ENCODE measurements around the gene PRDM7. TPM values are rescaled to one million over a fixed set of nuclear protein-coding genes. Genes with fewer than 3 reads are reported as not detected.
"Not testable (repeated sequence)": the region's sequence is repeated elsewhere in the genome, so short reads cannot be mapped to it uniquely, and the experiment has no call there.

The PRDM7 gene
- total RNA-seq, result not detected

DNA sequence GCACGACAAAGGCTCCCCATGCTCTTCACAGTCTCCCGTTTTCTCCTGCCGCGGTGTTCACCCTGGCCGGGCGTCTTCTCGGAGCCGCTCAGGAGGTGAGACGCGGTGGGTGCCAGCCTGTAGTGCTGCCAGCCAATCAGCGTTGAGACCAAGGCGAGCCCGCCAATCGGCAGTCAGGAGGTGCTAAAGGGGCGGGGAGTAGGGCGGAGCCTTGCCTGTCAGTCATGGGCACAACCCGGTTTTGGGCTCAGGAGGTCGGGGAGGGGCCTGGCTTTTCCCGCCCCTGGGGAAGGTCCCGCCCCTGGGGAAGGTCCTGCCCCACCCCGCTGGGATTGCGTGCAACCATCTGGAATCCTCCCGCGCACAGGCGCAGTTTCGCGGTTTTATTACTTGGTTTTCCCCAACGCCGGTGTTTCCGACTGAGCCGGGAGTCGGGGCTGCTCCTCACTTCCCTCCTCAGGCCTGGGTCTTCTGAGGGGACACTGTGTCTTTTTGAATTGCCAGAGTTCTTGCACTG is at the start of gene PRDM7:
Gene PRDM7, minus strand, starts transcription at position 92 of the 517 bp plus-strand sequence. CDS start 1,421 bp downstream, outside the sequence.
- H3K9me3 ChIP-seq, result no peaks in the 10 kb centered on the region
- no peaks in the 10 kb centered on the region for H3K27me3 ChIP-seq
- no peaks in the 10 kb centered on the region for H3K36me3 ChIP-seq
- peak within 1 kb of the TSS; percentile 56 for H3K27ac ChIP-seq
- peak within 1 kb of the TSS; percentile 29 for H3K4me3 ChIP-seq
- intact Hi-C loops (cut with DNase I), result no loop called here
- peak; percentile 96 for DNase-seq
- no peaks in the 10 kb centered on the region for H3K4me1 ChIP-seq
- TF ChIP-seq, protein P1, sequence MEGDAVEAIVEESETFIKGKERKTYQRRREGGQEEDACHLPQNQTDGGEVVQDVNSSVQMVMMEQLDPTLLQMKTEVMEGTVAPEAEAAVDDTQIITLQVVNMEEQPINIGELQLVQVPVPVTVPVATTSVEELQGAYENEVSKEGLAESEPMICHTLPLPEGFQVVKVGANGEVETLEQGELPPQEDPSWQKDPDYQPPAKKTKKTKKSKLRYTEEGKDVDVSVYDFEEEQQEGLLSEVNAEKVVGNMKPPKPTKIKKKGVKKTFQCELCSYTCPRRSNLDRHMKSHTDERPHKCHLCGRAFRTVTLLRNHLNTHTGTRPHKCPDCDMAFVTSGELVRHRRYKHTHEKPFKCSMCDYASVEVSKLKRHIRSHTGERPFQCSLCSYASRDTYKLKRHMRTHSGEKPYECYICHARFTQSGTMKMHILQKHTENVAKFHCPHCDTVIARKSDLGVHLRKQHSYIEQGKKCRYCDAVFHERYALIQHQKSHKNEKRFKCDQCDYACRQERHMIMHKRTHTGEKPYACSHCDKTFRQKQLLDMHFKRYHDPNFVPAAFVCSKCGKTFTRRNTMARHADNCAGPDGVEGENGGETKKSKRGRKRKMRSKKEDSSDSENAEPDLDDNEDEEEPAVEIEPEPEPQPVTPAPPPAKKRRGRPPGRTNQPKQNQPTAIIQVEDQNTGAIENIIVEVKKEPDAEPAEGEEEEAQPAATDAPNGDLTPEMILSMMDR (IDR thresholded peaks at IDR 0.05), result no peak
- peak within 1 kb of the TSS; percentile 33 to 78 for H3K9ac ChIP-seq (ENCODE audit: low read depth in 2 of 2, low read length in 2 of 2)

DNA sequence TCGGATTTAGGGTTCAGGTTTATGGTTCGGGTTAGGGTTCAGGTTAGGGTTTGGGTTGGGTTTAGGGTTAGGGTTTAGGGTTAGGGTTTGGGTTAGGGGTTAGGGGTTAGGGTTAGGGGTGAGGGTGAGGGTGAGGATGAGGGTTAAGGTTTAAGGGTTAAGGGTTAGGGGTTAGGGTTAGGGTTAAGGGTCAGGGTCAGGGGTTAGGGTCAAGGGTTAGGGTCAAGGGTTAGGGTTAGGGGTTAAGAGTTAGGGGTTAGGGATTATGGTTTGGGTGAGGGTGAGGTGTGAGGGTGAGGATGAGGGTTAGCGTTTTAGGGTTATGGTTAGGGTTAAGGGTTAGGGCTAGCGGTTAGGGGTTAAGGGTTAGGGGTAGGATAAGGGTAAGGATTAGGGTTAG is 44.7 kb upstream of the PRDM7 start:
- H3K36me3 ChIP-seq; H3K27me3 ChIP-seq; H3K4me3 ChIP-seq; DNase-seq; H3K27ac ChIP-seq; H3K4me1 ChIP-seq; intact Hi-C loops (cut with DNase I); H3K9me3 ChIP-seq; H3K9ac ChIP-seq (ENCODE audit: low read depth in 2 of 2, low read length in 2 of 2): not testable (repeated sequence)

DNA sequence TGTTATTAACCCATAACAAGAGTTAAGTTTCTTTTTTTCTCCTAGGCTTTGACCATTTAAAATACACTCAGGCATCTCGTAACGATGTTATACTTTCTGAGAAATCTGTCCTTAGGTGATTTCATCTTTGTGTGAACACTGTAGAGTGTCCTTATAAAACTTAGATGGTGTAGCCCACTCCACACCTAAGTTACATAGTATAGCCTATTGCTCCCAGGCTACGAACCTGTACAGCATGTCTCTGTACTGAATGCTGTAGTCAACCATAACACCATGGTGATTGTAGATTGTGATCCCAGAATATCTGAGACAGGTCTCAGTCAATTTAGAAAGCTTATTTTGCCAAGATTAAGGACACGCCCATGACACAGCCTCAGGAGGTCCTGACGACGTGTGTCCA is 30.5 kb upstream of the PRDM7 start:
- H3K4me3 ChIP-seq; H3K27me3 ChIP-seq; DNase-seq; H3K9ac ChIP-seq (ENCODE audit: low read depth in 2 of 2, low read length in 2 of 2); H3K4me1 ChIP-seq; H3K36me3 ChIP-seq; intact Hi-C loops (cut with DNase I); H3K9me3 ChIP-seq; H3K27ac ChIP-seq: not testable (repeated sequence)

DNA sequence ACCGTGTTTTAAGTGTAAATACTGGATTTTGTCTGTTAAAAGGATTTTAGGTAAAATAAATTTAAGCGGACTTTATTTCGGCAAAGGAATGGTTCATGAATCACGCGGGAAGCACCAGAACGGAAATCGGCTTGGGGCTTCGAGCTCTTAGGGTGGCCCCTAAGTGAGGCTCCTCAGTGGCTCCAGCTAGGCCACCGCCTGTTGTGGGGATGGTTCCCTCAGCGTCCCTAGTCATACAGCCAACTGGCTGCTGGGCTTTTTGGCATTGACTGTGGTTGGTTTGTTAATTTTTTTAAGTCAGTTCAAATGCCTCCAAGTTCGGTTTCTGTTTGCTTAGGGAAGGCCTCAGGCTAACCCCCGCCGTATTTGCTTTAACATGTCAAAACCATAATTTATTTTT is 29.9 kb upstream of the PRDM7 start:
- DNase-seq; intact Hi-C loops (cut with DNase I); H3K4me3 ChIP-seq; H3K27me3 ChIP-seq; H3K4me1 ChIP-seq; H3K36me3 ChIP-seq; H3K9me3 ChIP-seq; H3K27ac ChIP-seq; H3K9ac ChIP-seq (ENCODE audit: low read depth in 2 of 2, low read length in 2 of 2): not testable (repeated sequence)

DNA sequence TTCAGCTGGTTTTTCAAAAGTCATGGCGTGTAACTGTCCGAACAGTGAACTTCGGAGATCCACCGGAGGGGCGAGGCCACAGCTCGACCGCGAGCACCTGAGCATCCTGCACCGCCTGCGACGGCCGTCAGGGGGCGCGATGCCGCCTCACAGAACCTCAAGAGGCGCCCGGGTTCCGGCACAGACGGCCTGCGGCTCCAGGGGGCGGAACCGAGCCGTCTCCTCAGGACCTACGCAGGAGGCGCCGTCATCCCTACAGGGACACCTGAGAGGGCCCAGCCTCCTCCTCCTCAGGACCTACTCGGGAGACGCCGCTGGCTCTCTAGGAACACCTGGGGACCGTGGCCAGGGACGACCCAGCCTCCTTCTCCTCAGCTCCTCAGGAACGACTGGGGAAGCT is 29.1 kb upstream of the PRDM7 start:
- intact Hi-C loops (cut with DNase I); H3K4me1 ChIP-seq; H3K27me3 ChIP-seq; H3K36me3 ChIP-seq; DNase-seq; H3K9me3 ChIP-seq; H3K27ac ChIP-seq; H3K9ac ChIP-seq (ENCODE audit: low read depth in 2 of 2, low read length in 2 of 2); H3K4me3 ChIP-seq: not testable (repeated sequence)

DNA sequence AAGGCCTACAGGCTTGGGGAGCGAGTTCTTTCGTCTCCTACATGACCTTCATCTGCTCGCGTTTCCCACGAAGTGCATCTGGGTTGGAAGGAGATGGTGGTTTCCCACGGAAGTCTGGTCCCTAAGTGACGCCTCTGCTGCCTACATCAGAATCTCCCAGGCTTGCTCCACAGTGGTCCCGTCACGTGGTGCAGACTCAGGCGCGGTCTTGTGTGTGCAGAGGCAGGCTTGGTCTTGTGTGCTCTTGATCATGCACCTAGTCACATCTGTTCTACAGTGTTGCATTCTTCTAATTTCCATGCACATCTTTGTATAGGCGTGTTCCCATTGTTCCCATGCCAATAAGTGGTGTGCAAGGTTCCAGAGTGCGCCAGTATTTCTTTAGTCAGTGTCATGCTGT is 27.6 kb upstream of the PRDM7 start:
- H3K27ac ChIP-seq; H3K27me3 ChIP-seq; H3K9me3 ChIP-seq; intact Hi-C loops (cut with DNase I); H3K4me1 ChIP-seq; DNase-seq; H3K36me3 ChIP-seq; H3K9ac ChIP-seq (ENCODE audit: low read depth in 2 of 2, low read length in 2 of 2); H3K4me3 ChIP-seq: not testable (repeated sequence)

DNA sequence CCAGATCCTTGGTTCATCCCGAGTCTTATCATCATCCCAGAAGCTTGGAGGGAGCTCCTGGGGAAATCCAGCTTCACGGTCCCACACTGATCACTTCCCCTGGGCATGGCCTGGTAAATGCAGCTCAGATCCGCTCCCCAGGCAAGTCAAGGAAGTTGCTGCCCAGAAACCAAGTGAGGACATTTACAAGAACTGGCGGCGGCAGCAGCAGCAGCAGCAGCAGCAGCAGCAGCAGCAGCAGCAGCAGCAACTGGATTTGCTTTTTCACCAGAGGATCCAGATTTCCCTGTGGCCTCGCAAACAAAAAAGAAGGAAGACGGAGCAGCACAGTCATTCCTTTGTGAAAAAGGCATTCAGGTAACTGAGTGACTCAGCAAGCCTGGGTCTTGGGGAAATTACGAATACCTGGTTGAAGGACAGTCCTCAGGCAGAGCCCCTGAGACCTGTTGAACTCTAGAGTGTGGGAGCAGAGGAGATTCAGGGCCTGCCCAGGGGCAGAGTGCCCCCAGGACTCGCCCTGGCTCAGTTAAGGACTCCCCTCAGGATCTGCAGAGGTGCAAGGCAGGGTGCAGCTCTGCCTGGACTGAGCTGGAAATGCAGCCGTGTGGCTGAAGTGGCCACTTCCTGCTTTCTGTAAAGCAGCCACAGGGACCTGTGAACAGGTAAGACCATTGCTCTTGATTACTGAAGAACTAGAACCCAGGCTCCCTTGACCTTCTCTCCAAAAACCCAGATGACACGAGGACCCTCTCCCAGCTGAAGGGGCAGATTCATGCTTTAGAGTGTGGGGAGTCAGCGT is 25.2 kb upstream of the PRDM7 start:
- DNase-seq, result not testable (repeated sequence)

GRCh38 chr16:90101332-90101731 is 24.2 kb upstream of the PRDM7 start:
- H3K27ac ChIP-seq; intact Hi-C loops (cut with DNase I); H3K36me3 ChIP-seq; H3K4me1 ChIP-seq; H3K27me3 ChIP-seq; H3K9me3 ChIP-seq; H3K9ac ChIP-seq (ENCODE audit: low read depth in 2 of 2, low read length in 2 of 2); DNase-seq; H3K4me3 ChIP-seq: not testable (repeated sequence)

More for the DNA sequence above, 25.2 kb upstream of the PRDM7 start:
- H3K27ac ChIP-seq; intact Hi-C loops (cut with DNase I); H3K9ac ChIP-seq (ENCODE audit: low read depth in 2 of 2, low read length in 2 of 2); H3K9me3 ChIP-seq; H3K27me3 ChIP-seq; H3K36me3 ChIP-seq; H3K4me3 ChIP-seq; H3K4me1 ChIP-seq: not testable (repeated sequence)

DNA sequence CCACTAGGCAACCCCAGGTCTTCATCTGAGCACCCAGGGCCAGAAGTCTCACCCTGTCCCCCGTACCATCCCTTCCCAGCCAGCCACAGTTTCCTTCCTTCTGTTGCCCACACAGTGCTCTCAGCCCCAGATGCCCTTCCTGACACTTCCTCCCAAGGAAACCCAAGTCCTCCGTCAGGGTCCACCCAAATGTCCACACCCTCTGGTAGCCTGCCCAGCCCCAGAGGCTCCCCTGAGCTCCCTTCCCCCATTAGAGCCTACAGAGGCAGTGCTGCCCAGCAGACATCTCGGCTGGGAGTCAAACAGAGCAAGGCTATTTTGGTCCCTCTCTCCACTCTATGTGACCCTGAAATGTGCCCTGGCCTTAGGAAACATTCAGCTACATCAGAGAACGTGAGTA is 23.7 kb upstream of the PRDM7 start:
- H3K9me3 ChIP-seq; DNase-seq; intact Hi-C loops (cut with DNase I); H3K4me1 ChIP-seq; H3K9ac ChIP-seq (ENCODE audit: low read depth in 2 of 2, low read length in 2 of 2); H3K27ac ChIP-seq; H3K36me3 ChIP-seq; H3K4me3 ChIP-seq; H3K27me3 ChIP-seq: not testable (repeated sequence)

DNA sequence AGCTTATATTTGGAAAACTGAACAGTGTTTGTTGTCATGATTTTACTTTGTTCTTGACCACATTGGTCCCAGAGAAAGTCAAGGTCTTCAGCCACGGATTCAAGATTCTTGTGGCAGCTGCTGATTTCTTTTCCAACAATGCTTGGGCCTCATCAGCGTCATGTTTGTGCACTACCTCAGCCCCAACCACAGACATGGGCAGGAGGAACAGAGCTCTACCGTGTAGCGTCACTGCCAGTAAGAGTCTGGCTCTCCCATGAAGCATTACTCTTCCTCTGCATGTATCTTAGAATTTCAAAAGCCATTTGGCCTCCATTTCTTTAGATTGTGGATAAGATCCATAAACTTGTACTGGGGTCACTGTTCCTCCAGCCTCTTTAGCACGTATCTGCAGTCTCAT is 23.1 kb upstream of the PRDM7 start:
- H3K27ac ChIP-seq; H3K36me3 ChIP-seq; intact Hi-C loops (cut with DNase I); H3K4me3 ChIP-seq; H3K9me3 ChIP-seq; DNase-seq; H3K27me3 ChIP-seq; H3K4me1 ChIP-seq; H3K9ac ChIP-seq (ENCODE audit: low read depth in 2 of 2, low read length in 2 of 2): not testable (repeated sequence)

DNA sequence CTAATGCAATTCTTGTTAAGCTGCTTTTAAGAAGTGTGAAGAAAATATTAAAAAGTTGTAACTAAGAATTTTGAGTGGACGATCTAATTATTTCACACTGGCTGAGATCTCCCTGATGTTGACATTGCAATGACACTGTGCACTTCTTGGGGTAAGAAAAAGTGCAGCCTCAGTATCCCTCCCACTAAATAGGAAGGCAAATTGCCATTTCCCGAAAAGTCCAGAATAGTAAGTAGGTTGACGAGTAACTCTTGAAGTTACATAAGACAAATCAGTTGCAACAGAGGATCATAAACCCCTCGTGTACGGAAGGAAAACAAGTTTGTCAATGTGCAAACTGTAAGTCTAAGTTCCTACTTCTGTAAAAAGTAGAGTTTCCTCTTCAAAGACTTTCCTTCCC is 21.8 kb upstream of the PRDM7 start:
- intact Hi-C loops (cut with DNase I); H3K27ac ChIP-seq; H3K36me3 ChIP-seq; H3K9ac ChIP-seq (ENCODE audit: low read depth in 2 of 2, low read length in 2 of 2); H3K4me1 ChIP-seq; DNase-seq; H3K4me3 ChIP-seq; H3K9me3 ChIP-seq; H3K27me3 ChIP-seq: not testable (repeated sequence)

DNA sequence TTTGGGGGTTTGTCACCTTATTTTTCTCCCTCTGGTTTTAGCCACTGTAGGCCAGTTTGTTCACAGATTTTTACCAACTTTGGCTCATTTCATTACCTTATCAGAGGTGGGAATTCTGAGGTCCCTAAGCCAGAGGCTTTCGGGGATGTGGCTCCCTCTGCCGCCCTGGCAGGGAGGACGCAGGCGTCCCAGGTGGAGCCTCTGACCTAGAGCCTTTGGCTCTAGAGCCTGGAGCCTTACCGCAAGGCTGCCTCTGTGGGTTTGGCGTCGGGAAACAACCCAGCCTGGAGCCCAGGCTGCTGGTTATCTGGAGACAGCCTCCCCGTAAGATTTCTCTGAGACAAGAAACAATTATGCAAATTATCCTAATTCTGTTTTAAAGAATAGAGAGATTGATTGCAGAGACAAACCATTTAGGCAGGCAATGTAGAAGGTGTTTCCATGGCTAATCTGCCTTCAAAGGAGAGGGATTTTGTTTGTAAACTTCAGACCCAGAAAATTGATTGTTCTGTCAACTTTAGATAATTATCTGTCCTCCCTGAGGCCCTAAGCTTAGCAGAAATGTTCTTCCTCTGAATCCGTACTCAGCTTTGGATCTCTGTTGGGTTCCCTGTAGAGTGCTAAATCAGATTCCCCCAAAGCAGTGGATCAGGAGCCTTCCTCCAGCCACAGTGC is 20.0 kb upstream of the PRDM7 start:
- intact Hi-C loops (cut with DNase I); H3K9ac ChIP-seq (ENCODE audit: low read depth in 2 of 2, low read length in 2 of 2); H3K4me3 ChIP-seq; H3K36me3 ChIP-seq; H3K9me3 ChIP-seq; DNase-seq; H3K27ac ChIP-seq; H3K27me3 ChIP-seq; H3K4me1 ChIP-seq: not testable (repeated sequence)

All from colonic mucosa (tissue), 4 donors.